HepG2 (cell line): ENCODE data around the gene B4GALT7. TPM values are rescaled to one million over a fixed set of nuclear protein-coding genes. Genes with fewer than 3 reads are reported as not detected.

Experiments used
- HES4 ChIP-seq: sonication (generic); formaldehyde crosslinking; IDR thresholded peaks from 2 replicates; pipeline ENCODE4 v1.9.0; 2021; ENCODE audit warnings: mild to moderate bottlenecking, missing genetic modification reagents, borderline replicate concordance
- MAZ ChIP-seq, 2 experiments: sonication (generic) in 1 of 2; formaldehyde crosslinking in 1 of 2; IDR thresholded peaks; 2 replicates each; pipeline versions ENCODE4 v1.5.0 to v1.6.1; 2012 to 2020; ENCODE audit warnings: low read depth in 2 of 2, mild to moderate bottlenecking in 2 of 2, borderline replicate concordance in 1 of 2, improper control_type of control experiment in 1 of 2, low read length in 1 of 2, missing genetic modification reagents in 1 of 2, moderate library complexity in 1 of 2
- MTF1 ChIP-seq: sonication (generic); formaldehyde crosslinking; IDR thresholded peaks from 2 replicates; pipeline ENCODE4 v1.5.0; 2020; ENCODE audit warnings: missing genetic modification reagents
- REXO4 ChIP-seq: sonication (generic); formaldehyde crosslinking; IDR thresholded peaks from 2 replicates; pipeline ENCODE4 v1.8.0; 2022; ENCODE audit warnings: missing genetic modification reagents, mild to moderate bottlenecking, borderline replicate concordance
- TRIM24 ChIP-seq: sonication (generic); formaldehyde crosslinking; IDR thresholded peaks from 2 replicates; pipeline ENCODE4 v1.8.0; 2022; ENCODE audit warnings: mild to moderate bottlenecking, missing genetic modification reagents
- ZNF20 ChIP-seq: sonication (generic); formaldehyde crosslinking; IDR thresholded peaks from 2 replicates; pipeline ENCODE4 v1.4.0; 2020; ENCODE audit warnings: mild to moderate bottlenecking, moderate library complexity, missing genetic modification reagents
- ZNF318 ChIP-seq: sonication (generic); formaldehyde crosslinking; IDR thresholded peaks from 2 replicates; pipeline ENCODE4 v1.4.0; 2020; ENCODE audit warnings: mild to moderate bottlenecking, missing genetic modification reagents
- ZNF350 ChIP-seq: sonication (generic); formaldehyde crosslinking; IDR thresholded peaks from 2 replicates; pipeline ENCODE4 v1.4.0; 2020; ENCODE audit warnings: mild to moderate bottlenecking, low read depth, missing genetic modification reagents, borderline replicate concordance
- ZNF614 ChIP-seq: IDR thresholded peaks from 2 replicates; pipeline ENCODE4 v1.6.1; 2018; ENCODE audit warnings: missing biosample characterization, missing genetic modification reagents, inconsistent platforms, borderline replicate concordance
- polyA plus RNA-seq, 8 experiments: library from polyadenylated mRNA; depleted of rRNA in 3 of 8; stranded (reverse) in 7 of 8; unstranded in 1 of 8; fragments of >200 nt; fragmentation: Illumina TruSeq in 4 of 8; extraction: Trizol in 4 of 8; gene quantifications; 2 replicates each; pipeline versions ENCODE4 v1.2.1 to v1.2.3, GENCODE V29; 2011 to 2016; ENCODE audit warnings: low read depth in 4 of 8, missing spikeins in 1 of 8, mixed read lengths in 1 of 8; ENCODE audit not compliant: insufficient read depth in 1 of 8
- total RNA-seq, 5 experiments: library from RNA; depleted of rRNA; stranded (reverse); fragments of >200 nt; fragmentation: Illumina TruSeq; extraction: Trizol; gene quantifications; 2 replicates each; pipeline ENCODE4 v1.2.3, GENCODE V29; 2016; ENCODE audit warnings: low read depth in 1 of 5
- TF ChIP-seq, protein P1 (sequence below): sonication (generic); formaldehyde crosslinking; IDR thresholded peaks from 2 replicates; pipeline ENCODE4 v1.4.0; 2020; ENCODE audit warnings: missing genetic modification reagents, borderline replicate concordance
- TF ChIP-seq, protein P2 (sequence below): sonication (generic); formaldehyde crosslinking; IDR thresholded peaks from 2 replicates; pipeline ENCODE4 v1.5.1; 2020; ENCODE audit warnings: missing genetic modification reagents, mild to moderate bottlenecking, borderline replicate concordance

B4GALT7 gene
- total and polyA plus RNA-seq, 2 of the 13 experiments (the other 11 are each of a cell fraction or from before 2014, with no cell fraction given): 16.4 to 20.5 TPM

GRCh38 chr5:177590406-177590805 lies 9.5 kb upstream of the B4GALT7 start (continued):
- no peak for TF ChIP-seq ZNF318 (CRISPR knock-in tag)
- no peak for TF ChIP-seq ZNF20 (CRISPR knock-in tag)
- no peak for TF ChIP-seq TRIM24 (CRISPR knock-in tag)
- TF ChIP-seq, protein P1, sequence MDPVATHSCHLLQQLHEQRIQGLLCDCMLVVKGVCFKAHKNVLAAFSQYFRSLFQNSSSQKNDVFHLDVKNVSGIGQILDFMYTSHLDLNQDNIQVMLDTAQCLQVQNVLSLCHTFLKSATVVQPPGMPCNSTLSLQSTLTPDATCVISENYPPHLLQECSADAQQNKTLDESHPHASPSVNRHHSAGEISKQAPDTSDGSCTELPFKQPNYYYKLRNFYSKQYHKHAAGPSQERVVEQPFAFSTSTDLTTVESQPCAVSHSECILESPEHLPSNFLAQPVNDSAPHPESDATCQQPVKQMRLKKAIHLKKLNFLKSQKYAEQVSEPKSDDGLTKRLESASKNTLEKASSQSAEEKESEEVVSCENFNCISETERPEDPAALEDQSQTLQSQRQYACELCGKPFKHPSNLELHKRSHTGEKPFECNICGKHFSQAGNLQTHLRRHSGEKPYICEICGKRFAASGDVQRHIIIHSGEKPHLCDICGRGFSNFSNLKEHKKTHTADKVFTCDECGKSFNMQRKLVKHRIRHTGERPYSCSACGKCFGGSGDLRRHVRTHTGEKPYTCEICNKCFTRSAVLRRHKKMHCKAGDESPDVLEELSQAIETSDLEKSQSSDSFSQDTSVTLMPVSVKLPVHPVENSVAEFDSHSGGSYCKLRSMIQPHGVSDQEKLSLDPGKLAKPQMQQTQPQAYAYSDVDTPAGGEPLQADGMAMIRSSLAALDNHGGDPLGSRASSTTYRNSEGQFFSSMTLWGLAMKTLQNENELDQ (CRISPR knock-in tag): no peak
- no peak for TF ChIP-seq REXO4
- TF ChIP-seq, protein P2, sequence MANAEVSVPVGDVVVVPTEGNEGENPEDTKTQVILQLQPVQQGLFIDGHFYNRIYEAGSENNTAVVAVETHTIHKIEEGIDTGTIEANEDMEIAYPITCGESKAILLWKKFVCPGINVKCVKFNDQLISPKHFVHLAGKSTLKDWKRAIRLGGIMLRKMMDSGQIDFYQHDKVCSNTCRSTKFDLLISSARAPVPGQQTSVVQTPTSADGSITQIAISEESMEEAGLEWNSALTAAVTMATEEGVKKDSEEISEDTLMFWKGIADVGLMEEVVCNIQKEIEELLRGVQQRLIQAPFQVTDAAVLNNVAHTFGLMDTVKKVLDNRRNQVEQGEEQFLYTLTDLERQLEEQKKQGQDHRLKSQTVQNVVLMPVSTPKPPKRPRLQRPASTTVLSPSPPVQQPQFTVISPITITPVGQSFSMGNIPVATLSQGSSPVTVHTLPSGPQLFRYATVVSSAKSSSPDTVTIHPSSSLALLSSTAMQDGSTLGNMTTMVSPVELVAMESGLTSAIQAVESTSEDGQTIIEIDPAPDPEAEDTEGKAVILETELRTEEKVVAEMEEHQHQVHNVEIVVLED (CRISPR knock-in tag): no peak
- no peak for TF ChIP-seq MTF1 (CRISPR knock-in tag)
- TF ChIP-seq HES4 (CRISPR knock-in tag): no peak
- TF ChIP-seq MAZ (IDR thresholded peaks at IDR 0.05; ENCODE audit: borderline replicate concordance, low read depth, low read length): no peak
- no peak for TF ChIP-seq MAZ (CRISPR knock-in tag; IDR thresholded peaks at IDR 0.05; ENCODE audit: low read depth)
- TF ChIP-seq ZNF614 (CRISPR knock-in tag): no peak
- no peak for TF ChIP-seq ZNF350
